ENCODE results near the gene CYP2U1. TPM values are rescaled to one million over a fixed set of nuclear protein-coding genes. Genes with fewer than 3 reads are reported as not detected.
"Not testable (repeated sequence)": the region's sequence is repeated elsewhere in the genome, so short reads cannot be mapped to it uniquely, and the experiment has no call there.

Gene CYP2U1
- total RNA-seq, 4 donors from 2014 or later, result 9.2 to 15.6 (median 14.4) TPM

- ATAC-seq (ENCODE audit: low FRiP score) (no peak), DNase-seq (ENCODE audit: low spot score) (no peak)
- TF ChIP-seq CTCF (IDR thresholded peaks at IDR 0.05), result no peak
These were observed 13.8 kb upstream of the CYP2U1 start for GRCh38 chr4:107917500-107917899.

GRCh38 chr4:107922486-107923473, 8.6 kb upstream of the CYP2U1 start:
- no peak for TF ChIP-seq CTCF (IDR thresholded peaks at IDR 0.05)
- ATAC-seq (ENCODE audit: low FRiP score), result no peak
- no peak for DNase-seq (ENCODE audit: low spot score)

GRCh38 chr4:107925713-107926112, 5.6 kb upstream of the CYP2U1 start:
- DNase-seq (ENCODE audit: low spot score); ATAC-seq (ENCODE audit: low FRiP score): not testable (repeated sequence)

GRCh38 chr4:107926875-107927274, 4.5 kb upstream of the CYP2U1 start:
- ATAC-seq (ENCODE audit: low FRiP score), result not testable (repeated sequence)

DNA sequence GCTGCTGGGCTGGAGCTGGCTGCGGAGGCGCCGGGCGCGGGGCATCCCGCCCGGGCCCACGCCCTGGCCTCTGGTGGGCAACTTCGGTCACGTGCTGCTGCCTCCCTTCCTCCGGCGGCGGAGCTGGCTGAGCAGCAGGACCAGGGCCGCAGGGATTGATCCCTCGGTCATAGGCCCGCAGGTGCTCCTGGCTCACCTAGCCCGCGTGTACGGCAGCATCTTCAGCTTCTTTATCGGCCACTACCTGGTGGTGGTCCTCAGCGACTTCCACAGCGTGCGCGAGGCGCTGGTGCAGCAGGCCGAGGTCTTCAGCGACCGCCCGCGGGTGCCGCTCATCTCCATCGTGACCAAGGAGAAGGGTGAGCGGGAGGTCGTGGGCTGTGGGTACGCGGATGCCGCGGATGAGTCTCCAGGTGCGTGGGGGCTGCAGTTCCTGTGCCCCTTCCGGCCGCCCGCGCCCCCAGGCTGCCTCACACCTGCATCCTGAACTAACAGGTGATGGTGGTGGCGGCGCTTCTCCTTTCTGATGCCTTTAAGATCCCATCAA, 499 bp downstream of the CYP2U1 start:
- DNase-seq (ENCODE audit: low spot score) (no peak), ATAC-seq (ENCODE audit: low FRiP score) (peak; percentile 31)
- TF ChIP-seq CTCF (IDR thresholded peaks at IDR 0.05), result no peak

More at GRCh38 chr4:107926875-107927274, 4.5 kb upstream of the CYP2U1 start:
- not testable (repeated sequence) for DNase-seq (ENCODE audit: low spot score)

DNA sequence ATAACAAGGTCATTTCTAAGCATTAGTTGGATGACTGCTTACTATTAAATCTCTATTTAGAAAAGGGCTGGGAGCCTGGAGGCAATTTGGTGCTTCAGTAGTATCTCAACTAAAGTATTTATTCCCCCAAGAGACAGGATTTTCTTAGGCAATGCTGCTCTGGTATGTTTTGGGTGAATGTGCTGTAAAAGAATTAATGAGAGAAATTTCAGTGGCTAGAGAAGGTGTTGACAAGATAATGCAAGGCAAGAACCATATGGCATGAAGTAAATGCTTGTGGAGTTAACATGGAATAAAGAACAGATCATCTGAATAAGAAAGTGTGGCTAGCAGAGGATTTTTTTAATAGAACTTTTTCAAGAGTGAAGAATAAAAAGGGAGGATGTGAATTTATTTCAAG, 3.9 kb downstream of the CYP2U1 start:
- no peak for ATAC-seq (ENCODE audit: low FRiP score)
- no peak for TF ChIP-seq CTCF (IDR thresholded peaks at IDR 0.05)
- no peak for DNase-seq (ENCODE audit: low spot score)

- DNase-seq (ENCODE audit: low spot score) (no peak), ATAC-seq (ENCODE audit: low FRiP score) (peak; percentile 25)
- TF ChIP-seq CTCF (IDR thresholded peaks at IDR 0.05), result no peak
These were observed 5.7 kb downstream of the CYP2U1 start for GRCh38 chr4:107937040-107937439.

DNA sequence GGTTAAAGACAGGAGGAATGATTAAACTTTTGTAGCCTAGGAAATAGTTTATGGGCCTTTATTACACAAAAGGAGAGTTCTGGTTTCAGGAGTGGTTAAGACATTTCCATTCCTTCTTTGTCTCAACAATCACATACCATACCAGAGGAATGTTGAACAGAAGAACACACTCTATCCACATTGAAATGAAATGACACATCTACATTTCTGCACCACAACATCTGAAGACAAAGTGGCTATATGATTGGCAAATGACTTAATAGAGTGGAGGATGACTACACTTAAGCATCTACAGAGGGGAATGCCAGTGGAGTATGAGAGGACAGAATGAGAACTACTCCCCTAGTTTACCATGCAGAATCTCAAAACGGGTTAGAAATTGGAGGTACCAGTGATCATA, 8.0 kb downstream of the CYP2U1 start:
- DNase-seq (ENCODE audit: low spot score), result no peak
- ATAC-seq (ENCODE audit: low FRiP score), result no peak
- no peak for TF ChIP-seq CTCF (IDR thresholded peaks at IDR 0.05)
